ENCODE data around the gene RABGAP1L.
"Not testable (repeated sequence)": the region's sequence is repeated elsewhere in the genome, so short reads cannot be mapped to it uniquely, and the experiment has no call there.

The RABGAP1L gene

DNA sequence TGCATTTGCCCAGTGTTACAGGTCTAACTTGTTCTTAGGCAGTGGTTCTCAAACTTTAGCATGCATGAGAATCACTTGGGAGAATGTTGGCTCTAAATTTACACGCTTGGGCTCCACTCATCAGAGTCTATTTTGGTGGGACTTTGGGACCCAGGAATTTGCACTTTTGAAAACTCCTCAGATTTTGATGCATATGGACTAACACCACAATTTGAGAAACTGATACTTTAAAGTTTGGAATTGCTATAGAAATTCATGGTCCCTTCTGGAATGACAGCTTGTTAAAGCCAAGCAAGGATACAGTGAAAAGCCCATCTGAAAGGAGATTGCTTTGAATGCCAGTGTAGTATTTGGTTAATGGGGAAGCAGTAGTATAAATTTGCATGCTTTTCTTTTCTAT is 320.0 kb downstream of the RABGAP1L start:
- TF ChIP-seq, protein P1, sequence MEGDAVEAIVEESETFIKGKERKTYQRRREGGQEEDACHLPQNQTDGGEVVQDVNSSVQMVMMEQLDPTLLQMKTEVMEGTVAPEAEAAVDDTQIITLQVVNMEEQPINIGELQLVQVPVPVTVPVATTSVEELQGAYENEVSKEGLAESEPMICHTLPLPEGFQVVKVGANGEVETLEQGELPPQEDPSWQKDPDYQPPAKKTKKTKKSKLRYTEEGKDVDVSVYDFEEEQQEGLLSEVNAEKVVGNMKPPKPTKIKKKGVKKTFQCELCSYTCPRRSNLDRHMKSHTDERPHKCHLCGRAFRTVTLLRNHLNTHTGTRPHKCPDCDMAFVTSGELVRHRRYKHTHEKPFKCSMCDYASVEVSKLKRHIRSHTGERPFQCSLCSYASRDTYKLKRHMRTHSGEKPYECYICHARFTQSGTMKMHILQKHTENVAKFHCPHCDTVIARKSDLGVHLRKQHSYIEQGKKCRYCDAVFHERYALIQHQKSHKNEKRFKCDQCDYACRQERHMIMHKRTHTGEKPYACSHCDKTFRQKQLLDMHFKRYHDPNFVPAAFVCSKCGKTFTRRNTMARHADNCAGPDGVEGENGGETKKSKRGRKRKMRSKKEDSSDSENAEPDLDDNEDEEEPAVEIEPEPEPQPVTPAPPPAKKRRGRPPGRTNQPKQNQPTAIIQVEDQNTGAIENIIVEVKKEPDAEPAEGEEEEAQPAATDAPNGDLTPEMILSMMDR (conservative IDR thresholded peaks at IDR 0.05; ENCODE audit: low read depth, low read length): no peak
- Histone ChIP-seq H3K36me3 (ENCODE audit: insufficient read depth) (no peaks in the 10 kb centered on the region), H4K20me1 (ENCODE audit: insufficient read depth) (no peaks in the 10 kb centered on the region), H3K4me1 (ENCODE audit: low read depth, poor library complexity, severe bottlenecking) (no peaks in the 10 kb centered on the region), H2AFZ (ENCODE audit: low read depth) (no peak overlapping the region), H3K79me2 (ENCODE audit: insufficient read depth, low read depth) (no peaks in the 10 kb centered on the region), H3K4me3 (IDR thresholded peaks at IDR 0.05; ENCODE audit: insufficient read depth, low read depth, low read length) (no peak overlapping the region), H3K27ac (no peak overlapping the region), H3K27me3 (ENCODE audit: insufficient read depth, low read depth) (no peaks in the 10 kb centered on the region), H3K9ac (no peak overlapping the region), H3K4me2 (no peak overlapping the region)

DNA sequence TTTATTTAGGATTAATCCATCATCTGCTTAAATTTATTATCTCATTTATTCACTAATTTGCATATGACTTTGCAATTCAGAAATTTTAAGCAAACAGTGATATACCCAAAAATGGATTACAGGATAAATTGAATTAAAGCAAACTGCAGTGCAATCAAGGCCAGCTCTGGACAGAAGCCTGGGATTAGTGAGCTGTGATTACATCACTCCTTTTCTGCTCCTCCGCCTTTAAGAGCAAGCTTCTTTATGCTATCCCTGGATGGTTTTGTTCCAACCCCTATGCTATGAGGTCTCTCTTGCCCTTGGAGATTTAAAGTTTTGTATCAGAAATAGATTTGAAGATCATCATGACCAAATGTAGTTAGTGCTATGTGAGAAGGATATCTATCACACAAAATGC is 321.0 kb downstream of the RABGAP1L start:
- H3K36me3 ChIP-seq (ENCODE audit: insufficient read depth): no peaks in the 10 kb centered on the region
- TF ChIP-seq, protein P1 (conservative IDR thresholded peaks at IDR 0.05; ENCODE audit: low read depth, low read length): no peak
- no peaks in the 10 kb centered on the region for H3K79me2 ChIP-seq (ENCODE audit: insufficient read depth, low read depth)
- H3K9ac ChIP-seq: no peak overlapping the region
- H3K4me3 ChIP-seq (IDR thresholded peaks at IDR 0.05; ENCODE audit: insufficient read depth, low read depth, low read length): no peak overlapping the region
- no peaks in the 10 kb centered on the region for H3K4me1 ChIP-seq (ENCODE audit: low read depth, poor library complexity, severe bottlenecking)
- no peaks in the 10 kb centered on the region for H4K20me1 ChIP-seq (ENCODE audit: insufficient read depth)
- H3K4me2 ChIP-seq: no peak overlapping the region
- no peak overlapping the region for H2AFZ ChIP-seq (ENCODE audit: low read depth)
- H3K27me3 ChIP-seq (ENCODE audit: insufficient read depth, low read depth): no peaks in the 10 kb centered on the region
- no peak overlapping the region for H3K27ac ChIP-seq

DNA sequence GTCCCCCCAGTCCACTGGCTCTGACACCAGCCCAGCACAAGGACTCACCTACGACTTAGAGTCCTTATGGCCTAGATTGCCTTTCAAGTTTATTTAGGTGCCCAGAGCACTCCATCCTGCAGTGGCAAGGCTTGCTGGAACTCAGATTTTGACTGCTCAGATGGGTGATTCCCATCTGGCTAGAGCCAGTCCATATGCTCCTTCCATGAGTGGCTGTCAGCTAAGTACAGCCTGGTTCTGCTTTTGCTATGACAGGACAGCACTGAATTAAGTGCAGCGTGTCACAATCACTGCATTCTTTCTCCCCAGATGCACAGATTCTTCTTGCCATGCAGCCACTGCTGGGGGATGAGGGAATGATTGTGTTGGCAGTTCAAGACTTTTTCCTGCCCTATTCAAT is 332.3 kb downstream of the RABGAP1L start:
- no peaks in the 10 kb centered on the region for H3K27me3 ChIP-seq (ENCODE audit: insufficient read depth, low read depth)
- no peaks in the 10 kb centered on the region for H3K36me3 ChIP-seq (ENCODE audit: insufficient read depth)
- H3K79me2 ChIP-seq (ENCODE audit: insufficient read depth, low read depth): no peaks in the 10 kb centered on the region
- H4K20me1 ChIP-seq (ENCODE audit: insufficient read depth): no peaks in the 10 kb centered on the region
- no peak overlapping the region for H3K9ac ChIP-seq
- no peak overlapping the region for H3K4me2 ChIP-seq
- no peak overlapping the region for H3K27ac ChIP-seq
- no peaks in the 10 kb centered on the region for H3K4me1 ChIP-seq (ENCODE audit: low read depth, poor library complexity, severe bottlenecking)
- TF ChIP-seq, protein P1 (conservative IDR thresholded peaks at IDR 0.05; ENCODE audit: low read depth, low read length): no peak
- H3K4me3 ChIP-seq (IDR thresholded peaks at IDR 0.05; ENCODE audit: insufficient read depth, low read depth, low read length): no peak overlapping the region
- no peak overlapping the region for H2AFZ ChIP-seq (ENCODE audit: low read depth)

DNA sequence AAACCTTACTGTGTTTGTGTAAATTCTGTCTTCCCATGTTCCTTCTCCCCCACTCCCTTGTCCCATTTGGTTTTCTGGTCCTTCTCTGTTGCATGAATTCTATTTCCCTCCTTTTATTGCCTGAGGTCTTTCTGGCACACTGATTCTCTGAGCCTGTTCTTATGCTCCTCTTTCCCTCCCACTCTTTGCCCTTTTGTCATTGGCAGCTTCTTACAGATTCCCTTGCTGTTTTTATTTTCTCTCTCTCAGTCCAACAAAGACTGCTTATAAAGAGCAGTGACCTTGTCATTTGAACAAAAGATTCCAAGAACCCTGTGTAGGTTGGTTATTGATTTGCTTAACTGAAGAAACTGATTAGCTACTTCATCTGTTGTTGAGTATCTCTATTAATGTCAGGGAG is 338.2 kb downstream of the RABGAP1L start:
- Histone ChIP-seq H3K79me2 (ENCODE audit: insufficient read depth, low read depth) (no peaks in the 10 kb centered on the region), H3K4me2 (no peak overlapping the region), H3K27me3 (ENCODE audit: insufficient read depth, low read depth) (no peaks in the 10 kb centered on the region), H3K27ac (no peak overlapping the region), H3K36me3 (ENCODE audit: insufficient read depth) (0 out of 2 replicates have a peak, but pooled peaks cover 3% of the 10 kb centered on the region), H2AFZ (ENCODE audit: low read depth) (no peak overlapping the region), H3K4me3 (IDR thresholded peaks at IDR 0.05; ENCODE audit: insufficient read depth, low read depth, low read length) (no peak overlapping the region), H3K4me1 (ENCODE audit: low read depth, poor library complexity, severe bottlenecking) (no peaks in the 10 kb centered on the region), H4K20me1 (ENCODE audit: insufficient read depth) (no peaks in the 10 kb centered on the region), H3K9ac (no peak overlapping the region)
- TF ChIP-seq, protein P1 (conservative IDR thresholded peaks at IDR 0.05; ENCODE audit: low read depth, low read length): no peak

DNA sequence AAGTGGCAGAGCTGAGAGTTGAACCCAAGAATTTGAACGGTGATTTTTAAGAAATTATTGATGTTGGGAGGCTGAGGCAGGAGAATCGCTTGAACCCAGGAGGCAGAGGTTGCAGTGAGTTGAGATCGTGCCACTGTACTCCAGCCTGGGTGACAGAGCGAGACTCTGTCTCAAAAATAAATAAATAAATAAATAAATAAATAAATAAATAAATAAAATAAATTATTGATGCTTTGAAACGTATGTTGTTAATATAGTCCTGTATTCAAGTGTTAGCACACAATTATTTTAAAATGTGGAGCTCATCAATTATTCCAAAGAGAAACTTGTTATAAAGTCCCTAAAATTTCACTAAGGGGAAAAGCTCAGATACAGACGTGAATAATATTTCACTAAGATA is 357.4 kb downstream of the RABGAP1L start:
- H2AFZ ChIP-seq (ENCODE audit: low read depth); H3K4me2 ChIP-seq; H3K27me3 ChIP-seq (ENCODE audit: insufficient read depth, low read depth); H3K27ac ChIP-seq; H3K4me3 ChIP-seq (IDR thresholded peaks at IDR 0.05; ENCODE audit: insufficient read depth, low read depth, low read length); H4K20me1 ChIP-seq (ENCODE audit: insufficient read depth); H3K36me3 ChIP-seq (ENCODE audit: insufficient read depth); H3K79me2 ChIP-seq (ENCODE audit: insufficient read depth, low read depth); H3K4me1 ChIP-seq (ENCODE audit: low read depth, poor library complexity, severe bottlenecking); H3K9ac ChIP-seq: not testable (repeated sequence)
